Astrocyte (in vitro differentiated cells and primary cell): ENCODE results near the gene RNGTT. TPM values are rescaled to one million over a fixed set of nuclear protein-coding genes. Genes with fewer than 3 reads are reported as not detected.
A peak's percentile ranks its signal among the peaks of the same experiment; 100 is the strongest.

ENCODE experiments used
- DNase-seq: peaks from one replicate; pipeline ENCODE4 v3.0.0-alpha.2; 2010; ENCODE audit warnings: low read depth
- FAIRE-seq: peaks from 2 replicates; lab custom pipeline; 2011; peaks lifted over from hg19 to GRCh38; lab: Jason Lieb, UNC
- H2AFZ ChIP-seq: 2 replicates; pipeline ENCODE4 v1.6.0; 2012; ENCODE audit warnings: low read depth, low read length, inconsistent platforms
- H3K27ac ChIP-seq: 2 replicates; pipeline ENCODE4 v1.5.1; 2011; ENCODE audit warnings: low read depth, low read length, inconsistent platforms
- H3K27me3 ChIP-seq: 2 replicates; pipeline ENCODE4 v1.6.0; 2011; ENCODE audit warnings: low read length, inconsistent platforms; ENCODE audit not compliant: insufficient read depth
- H3K36me3 ChIP-seq: 2 replicates; pipeline ENCODE4 v1.5.1; 2011; ENCODE audit warnings: low read length, inconsistent platforms; ENCODE audit not compliant: insufficient read depth
- H3K4me1 ChIP-seq: 2 replicates; pipeline ENCODE4 v1.5.1; 2011; ENCODE audit warnings: low read length, inconsistent platforms; ENCODE audit not compliant: insufficient read depth
- H3K4me2 ChIP-seq: 2 replicates; pipeline ENCODE4 v1.6.0; 2012; ENCODE audit warnings: low read length, inconsistent platforms
- H3K4me3 ChIP-seq: 2 replicates; pipeline ENCODE4 v1.5.1; 2011; ENCODE audit warnings: low read depth, mild to moderate bottlenecking, low read length, inconsistent platforms; ENCODE audit not compliant: insufficient read depth
- H3K79me2 ChIP-seq: 2 replicates; pipeline ENCODE4 v1.6.0; 2012; ENCODE audit warnings: mild to moderate bottlenecking, low read length, inconsistent platforms; ENCODE audit not compliant: insufficient read depth
- H3K9ac ChIP-seq: 2 replicates; pipeline ENCODE4 v1.6.0; 2012; ENCODE audit warnings: mild to moderate bottlenecking, low read length, inconsistent platforms
- H3K9me3 ChIP-seq: 2 replicates; pipeline ENCODE4 v1.5.1; 2012; ENCODE audit warnings: low read depth, mild to moderate bottlenecking, low read length, inconsistent platforms; ENCODE audit not compliant: insufficient read depth
- H4K20me1 ChIP-seq: 2 replicates; pipeline ENCODE4 v1.6.0; 2012; ENCODE audit warnings: low read length, inconsistent platforms; ENCODE audit not compliant: insufficient read depth
- H3K27ac Mint-ChIP-seq: one replicate; pipeline ENCODE4 v1.8.0; 2021; ENCODE audit warnings: mild to moderate bottlenecking, mixed read lengths; ENCODE audit not compliant: unreplicated experiment
- H3K27me3 Mint-ChIP-seq: one replicate; pipeline ENCODE4 v1.8.0; 2021; ENCODE audit warnings: low read depth, mixed read lengths; ENCODE audit not compliant: unreplicated experiment
- H3K36me3 Mint-ChIP-seq: one replicate; pipeline ENCODE4 v1.8.0; 2021; ENCODE audit warnings: low read depth, mixed read lengths; ENCODE audit not compliant: unreplicated experiment
- H3K4me1 Mint-ChIP-seq: one replicate; pipeline ENCODE4 v1.8.0; 2021; ENCODE audit warnings: low read depth, mixed read lengths; ENCODE audit not compliant: unreplicated experiment
- H3K4me3 Mint-ChIP-seq: one replicate; pipeline ENCODE4 v1.8.0; 2021; ENCODE audit warnings: mild to moderate bottlenecking, moderate library complexity, mixed read lengths; ENCODE audit not compliant: unreplicated experiment
- H3K9me3 Mint-ChIP-seq: one replicate; pipeline ENCODE4 v1.8.0; 2021; ENCODE audit warnings: mild to moderate bottlenecking, mixed read lengths; ENCODE audit not compliant: unreplicated experiment
- CTCF ChIP-seq: IDR thresholded peaks from 2 replicates; pipeline ENCODE4 v1.5.1; 2011; ENCODE audit warnings: low read depth, mild to moderate bottlenecking, inconsistent platforms, low read length, moderate library complexity; ENCODE audit not compliant: insufficient read depth
- EZH2 ChIP-seq: IDR thresholded peaks from 2 replicates; pipeline ENCODE4 v1.6.1; 2012; ENCODE audit warnings: mild to moderate bottlenecking, low read length, inconsistent platforms; ENCODE audit not compliant: insufficient read depth
- total RNA-seq: library from RNA; stranded (reverse); gene quantifications from 2 replicates; pipeline ENCODE4 v1.2.1, GENCODE V29; 2021

The RNGTT gene
- total RNA-seq, 1 donor from 2014 or later = 16.0 TPM

- Histone ChIP-seq H4K20me1 (no peaks in the 10 kb centered on the region), H3K9ac (no peak overlapping the region), H3K36me3 (no peaks in the 10 kb centered on the region), H3K9me3 (no peaks in the 10 kb centered on the region), H3K79me2 (no peaks in the 10 kb centered on the region), H3K4me1 (peaks cover 10% of the 10 kb centered on the region), H3K27me3 (no peaks in the 10 kb centered on the region), H3K4me3 (no peak overlapping the region), H3K4me2 (no peak overlapping the region), H2AFZ (no peak overlapping the region), H3K27ac (no peak overlapping the region)
- H3K4me3 Mint-ChIP-seq = no peak overlapping the region
- peaks cover 5% of the 10 kb centered on the region for H3K4me1 Mint-ChIP-seq
- DNase-seq (no peak), FAIRE-seq (no peak)
- peaks cover 7% of the 10 kb centered on the region for H3K36me3 Mint-ChIP-seq
- no peaks in the 10 kb centered on the region for H3K27me3 Mint-ChIP-seq
- no peak for TF ChIP-seq EZH2
- TF ChIP-seq CTCF = no peak
- no peak overlapping the region for H3K27ac Mint-ChIP-seq
- peaks cover 9% of the 10 kb centered on the region for H3K9me3 Mint-ChIP-seq
These were observed 137.6 kb downstream of the RNGTT start for GRCh38 chr6:88825856-88826255.

GRCh38 chr6:88823998-88824397 is 139.4 kb downstream of the RNGTT start:
- Histone ChIP-seq H3K27ac (no peak overlapping the region), H3K9ac (no peak overlapping the region), H3K36me3 (no peaks in the 10 kb centered on the region), H4K20me1 (peaks cover 4% of the 10 kb centered on the region), H3K4me2 (peak overlapping the region; percentile 26), H3K79me2 (peaks cover 4% of the 10 kb centered on the region), H3K27me3 (no peaks in the 10 kb centered on the region), H3K9me3 (no peaks in the 10 kb centered on the region), H3K4me1 (peaks cover 10% of the 10 kb centered on the region), H3K4me3 (no peak overlapping the region), H2AFZ (no peak overlapping the region)
- DNase-seq (peak; percentile 59), FAIRE-seq (no peak)
- Mint-ChIP-seq H3K36me3 (no peaks in the 10 kb centered on the region), H3K9me3 (no peaks in the 10 kb centered on the region), H3K4me3 (no peak overlapping the region), H3K27ac (no peak overlapping the region), H3K27me3 (no peaks in the 10 kb centered on the region), H3K4me1 (peaks cover 5% of the 10 kb centered on the region)
- TF ChIP-seq EZH2 (no peak), CTCF (no peak)

- Mint-ChIP-seq H3K36me3 (peaks cover 4% of the 10 kb centered on the region), H3K9me3 (peaks cover 2% of the 10 kb centered on the region), H3K4me1 (peaks cover 2% of the 10 kb centered on the region), H3K27ac (no peak overlapping the region), H3K4me3 (no peak overlapping the region), H3K27me3 (no peaks in the 10 kb centered on the region)
- Histone ChIP-seq H3K36me3 (no peaks in the 10 kb centered on the region), H3K9ac (no peak overlapping the region), H3K79me2 (peaks cover 4% of the 10 kb centered on the region), H2AFZ (no peak overlapping the region), H4K20me1 (peaks cover 4% of the 10 kb centered on the region), H3K27me3 (no peaks in the 10 kb centered on the region), H3K4me2 (no peak overlapping the region), H3K4me1 (no peaks in the 10 kb centered on the region), H3K27ac (no peak overlapping the region), H3K9me3 (no peaks in the 10 kb centered on the region), H3K4me3 (no peak overlapping the region)
- no peak for TF ChIP-seq EZH2
- no peak for TF ChIP-seq CTCF
- FAIRE-seq (no peak), DNase-seq (no peak)
These were observed 147.9 kb downstream of the RNGTT start for GRCh38 chr6:88815491-88815890.
